ENCODE results near the gene PRR14L.

- TF ChIP-seq POLR2AphosphoS5 (IDR thresholded peaks at IDR 0.05; ENCODE audit: borderline replicate concordance, low read depth, low read length) (no peak), EZH2 (IDR thresholded peaks at IDR 0.05) (no peak)
Measured at GRCh38 chr22:31683181-31684105, 66.5 kb downstream of the PRR14L start.

All from SK-N-MC (cell line).